GM12878 (cell line): ENCODE measurements around the gene ATG10. TPM values are rescaled to one million over a fixed set of nuclear protein-coding genes. Genes with fewer than 3 reads are reported as not detected.

Experiments
- ATAC-seq: fragments of 200-7000 bp; cut with Tn5 transposase; 3 replicates; pipeline ENCODE4 v1.9.1; 2020; ENCODE audit warnings: mild to moderate bottlenecking, moderate library complexity
- BruUV-seq: library from RNA; stranded (reverse); fragments of 400-500 nt; replicated peaks from 2 replicates; lab custom pipeline; 2021; lab: Mats Ljungman, UMichigan
- CTCF ChIA-PET: fragments of 300-600 bp; sonication (Branson Sonifier 250); formaldehyde crosslinking; extraction: SDS; loops from one replicate; lab custom pipeline; 2021; ENCODE audit warnings: inconsistent platforms; lab: Yijun Ruan, JAX
- POLR2A ChIA-PET: fragments of 350-600 bp; formaldehyde crosslinking; extraction: SDS; loops from one replicate; lab custom pipeline; 2021; ENCODE audit warnings: inconsistent platforms; lab: Charles Lee
- RAD21 ChIA-PET: fragments of 300-600 bp; sonication (Branson Sonifier 250); formaldehyde crosslinking; loops from one replicate; lab custom pipeline; 2023; ENCODE audit warnings: antibody characterized with exemption; ENCODE audit not compliant: unreplicated experiment; lab: Charles Lee
- SMC1A ChIA-PET: fragments of 300-600 bp; sonication (Branson Sonifier 250); formaldehyde crosslinking; loops from one replicate; lab custom pipeline; 2023; ENCODE audit not compliant: unreplicated experiment, uncharacterized antibody; lab: Charles Lee
- DNase-seq: peaks from one replicate; pipeline ENCODE4 v3.0.0-alpha.2; 2011; ENCODE audit warnings: low read depth, low spot score
- FAIRE-seq: peaks from 3 replicates; lab custom pipeline; 2011; peaks lifted over from hg19 to GRCh38; lab: Jason Lieb, UNC
- H2AFZ ChIP-seq: 2 replicates; pipeline ENCODE4 v1.6.0; 2011; ENCODE audit warnings: low read depth, low read length, control low read depth; ENCODE audit not compliant: control insufficient read depth
- H3K27ac ChIP-seq: 2 replicates; pipeline ENCODE4 v1.5.1; 2011; ENCODE audit warnings: control low read depth; ENCODE audit not compliant: control insufficient read depth, insufficient read depth
- H3K27me3 ChIP-seq, 2 experiments: replicated peaks in 1 of 2; 2 replicates each; pipeline versions ENCODE4 v1.6.0 to v1.6.1; 2011; ENCODE audit warnings: low read length in 1 of 2; ENCODE audit not compliant: control insufficient read depth in 2 of 2, insufficient read depth in 2 of 2
- H3K36me3 ChIP-seq, 2 experiments: 2 replicates each; pipeline ENCODE4 v1.5.1; 2011; ENCODE audit warnings: low read length in 1 of 2; ENCODE audit not compliant: control insufficient read depth in 2 of 2, insufficient read depth in 2 of 2
- H3K4me1 ChIP-seq: 2 replicates; pipeline ENCODE4 v1.6.1; 2011; ENCODE audit warnings: mild to moderate bottlenecking, low read length, moderate library complexity, mixed read lengths; ENCODE audit not compliant: control insufficient read depth, insufficient read depth
- H3K4me2 ChIP-seq: 2 replicates; pipeline ENCODE4 v1.6.0; 2011; ENCODE audit warnings: control low read depth; ENCODE audit not compliant: control insufficient read depth, insufficient read depth
- H3K4me3 ChIP-seq: fragments of 200-600 bp; sonication (generic); 2 replicates; pipeline ENCODE4 v1.5.1; 2016
- H3K79me2 ChIP-seq: 2 replicates; pipeline ENCODE4 v1.6.0; 2011; ENCODE audit warnings: low read length; ENCODE audit not compliant: control insufficient read depth, insufficient read depth
- H3K9ac ChIP-seq: 2 replicates; pipeline ENCODE4 v1.8.0; 2011; ENCODE audit warnings: low read length, control low read depth, mixed read lengths; ENCODE audit not compliant: control insufficient read depth, insufficient read depth
- H3K9me3 ChIP-seq: replicated peaks from 3 replicates; pipeline ENCODE4 v1.5.1; 2011; ENCODE audit warnings: mild to moderate bottlenecking, low read length; ENCODE audit not compliant: control insufficient read depth, insufficient read depth
- H4K20me1 ChIP-seq: 2 replicates; pipeline ENCODE4 v1.6.0; 2011; ENCODE audit not compliant: control insufficient read depth, insufficient read depth
- BMI1 ChIP-seq: fragments of 450-650 bp; IDR thresholded peaks from 2 replicates; pipeline ENCODE4 v1.6.1; 2016; ENCODE audit warnings: mild to moderate bottlenecking, moderate library complexity, borderline replicate concordance
- E4F1 ChIP-seq: fragments of 450-650 bp; IDR thresholded peaks from 2 replicates; pipeline ENCODE4 v1.6.1; 2018; ENCODE audit warnings: borderline replicate concordance, mild to moderate bottlenecking; ENCODE audit not compliant: partially characterized antibody
- GABPA ChIP-seq: IDR thresholded peaks from 2 replicates; pipeline ENCODE4 v1.6.1; 2014; ENCODE audit warnings: antibody characterized with exemption, low read depth, mild to moderate bottlenecking, inconsistent platforms
- MXI1 ChIP-seq: fragments of 150-350 bp; IDR thresholded peaks from 2 replicates; pipeline ENCODE4 v1.6.1; 2011; ENCODE audit warnings: low read depth, mild to moderate bottlenecking, inconsistent platforms, low read length, improper control_type of control experiment
- PAX8 ChIP-seq: fragments of 450-650 bp; IDR thresholded peaks from 2 replicates; pipeline ENCODE4 v1.6.1; 2017; ENCODE audit warnings: mild to moderate bottlenecking, moderate library complexity
- POLR2A ChIP-seq: IDR thresholded peaks from 2 replicates; pipeline ENCODE4 v1.6.1; 2011; ENCODE audit warnings: low read depth, mild to moderate bottlenecking, low read length
- RELB ChIP-seq: fragments of 450-650 bp; IDR thresholded peaks from 2 replicates; pipeline ENCODE4 v1.6.1; 2017; ENCODE audit warnings: low read depth, mild to moderate bottlenecking, moderate library complexity
- SREBF2 ChIP-seq: IDR thresholded peaks from 2 replicates; pipeline ENCODE4 v1.6.1; 2012; ENCODE audit warnings: mild to moderate bottlenecking, low read length
- SRF ChIP-seq, 2 experiments: IDR thresholded peaks; 2 replicates each; pipeline ENCODE4 v1.6.1; 2011; ENCODE audit warnings: low read depth in 2 of 2, low read length in 2 of 2, mild to moderate bottlenecking in 1 of 2, moderate library complexity in 1 of 2
- TBL1XR1 ChIP-seq: IDR thresholded peaks from 2 replicates; pipeline ENCODE4 v1.6.1; 2012; ENCODE audit warnings: low read depth, low read length, improper control_type of control experiment
- ZBTB4 ChIP-seq: fragments of 450-650 bp; formaldehyde crosslinking; IDR thresholded peaks from 2 replicates; pipeline ENCODE4 v1.4.0; 2022; ENCODE audit warnings: mild to moderate bottlenecking, moderate library complexity
- WGBS: methylation state at CpG from one replicate; pipeline ENCODE4 v1.1.6; 2016; ENCODE audit warnings: low lambda C conversion rate; ENCODE audit not compliant: insufficient replicate concordance, insufficient coverage; ENCODE audit errors: missing lambda C conversion rate; 5-methylcytosine and 5-hydroxymethylcytosine counted together
- in situ Hi-C: fragments of 300-500 bp; cut with MboI; formaldehyde crosslinking; loops from 9 replicates; pipeline ENCODE4 v1.14.3; 2018; ENCODE audit warnings: mixed read lengths
- intact Hi-C: fragments of 100-400 bp; cut with micrococcal nuclease; formaldehyde crosslinking; loops from one replicate; pipeline ENCODE4 v1.14.2; 2022; ENCODE audit not compliant: unreplicated experiment
- polyA plus RNA-seq, 11 experiments: library from polyadenylated mRNA; depleted of rRNA in 4 of 11; unstranded in 6 of 11; stranded (reverse) in 5 of 11; fragments of >200 nt; fragmentation: Nextera tagmentation in 4 of 11; fragmentation: Illumina TruSeq in 1 of 11; extraction: Ambion mirVana in 4 of 11; extraction: Trizol in 1 of 11; gene quantifications; 1 replicate in 1 of 11; 2 replicates in 10 of 11; pipeline versions ENCODE4 v1.2.1 to v1.2.3, GENCODE V29; 2011 to 2016; ENCODE audit warnings: inconsistent platforms in 2 of 11, missing spikeins in 2 of 11, low read depth in 1 of 11
- total RNA-seq, 4 experiments: library from RNA; depleted of rRNA in 3 of 4; stranded (reverse); fragments of >200 nt in 3 of 4; fragmentation: Illumina TruSeq in 1 of 4; extraction: Trizol in 1 of 4; gene quantifications; 2 replicates each; pipeline versions ENCODE4 v1.2.1 to v1.2.3, GENCODE V29; 2013 to 2021

The ATG10 gene
- total and polyA plus RNA-seq, 10 of the 15 experiments (the other 5 are each of a cell fraction or from before 2014, with no cell fraction given), result 3.8 to 14.4 (median 6.5) TPM

DNA sequence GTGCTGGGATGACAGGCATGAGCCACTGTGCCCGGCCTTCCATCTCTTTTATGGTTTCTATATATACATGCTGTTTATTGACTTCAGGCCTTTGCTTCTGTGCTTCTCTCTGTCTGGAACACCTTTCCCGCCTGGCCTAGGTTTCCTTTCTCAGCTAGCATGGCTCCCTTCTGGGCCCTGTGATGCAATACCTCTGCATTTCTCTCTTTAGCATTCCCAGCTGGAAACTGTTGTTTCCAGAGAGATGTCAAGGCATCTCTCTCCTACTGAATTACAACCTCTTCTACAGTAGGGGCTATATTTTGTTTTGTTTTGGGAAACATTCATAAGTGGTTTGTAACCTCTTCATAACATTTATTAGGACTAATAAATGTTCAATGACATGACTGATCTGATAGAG is 249.2 kb downstream of the ATG10 start:
- no peak for DNase-seq
- POLR2A ChIA-PET, result interaction anchor here (0.9 kb wide), 1 partner anchor 43 kb away, joined by 4 read pairs; no protein-coding TSS in a partner anchor
- intact Hi-C loops (loop anchor here (10.0 kb wide), 1 partner anchor 246 kb away; the partner anchor contains the start of gene ATG10), in situ Hi-C loops (loop anchor here (10.0 kb wide), 1 partner anchor 796 kb away; no protein-coding TSS in a partner anchor)
- no peak overlapping the region for H2AFZ ChIP-seq
- WGBS, result 75% methylated on average over 2 of the region's 2 CpGs
- H3K4me1 ChIP-seq, result no peaks in the 10 kb centered on the region
- no peak for ATAC-seq
- no TSS peak for BruUV-seq
- no peaks in the 10 kb centered on the region for H3K36me3 ChIP-seq
- no peak for FAIRE-seq
- RAD21 ChIA-PET, result no interaction called here
- TF ChIP-seq E4F1 (no peak), PAX8 (no peak), SRF (IDR thresholded peaks at IDR 0.05; ENCODE audit: low read depth in 2 of 2, low read length in 2 of 2) (no peak), ZBTB4 (CRISPR knock-in tag) (no peak), GABPA (no peak), SREBF2 (no peak), BMI1 (no peak), RELB (no peak), POLR2A (no peak), TBL1XR1 (no peak), MXI1 (no peak)
- no peaks in the 10 kb centered on the region for H4K20me1 ChIP-seq
- H3K4me2 ChIP-seq, result no peak overlapping the region
- CTCF ChIA-PET, result no interaction called here
- no peaks in the 10 kb centered on the region for H3K79me2 ChIP-seq
- SMC1A ChIA-PET, result interaction anchor here (1.0 kb wide), 1 partner anchor 43 kb away, joined by 5 read pairs; no protein-coding TSS in a partner anchor
- H3K27ac ChIP-seq, result no peak overlapping the region
- no peak overlapping the region for H3K9ac ChIP-seq
- H3K4me3 ChIP-seq, result no peak overlapping the region
- H3K27me3 ChIP-seq, result no peaks in the 10 kb centered on the region
- no peaks in the 10 kb centered on the region for H3K9me3 ChIP-seq
